HG02678 (cell line): Measurements from ENCODE around the gene VGLL3.
"Not testable (repeated sequence)": the region's sequence is repeated elsewhere in the genome, so short reads cannot be mapped to it uniquely, and the experiment has no call there.

ENCODE experiments used
- ATAC-seq: cut with Tn5 transposase; IDR thresholded peaks from one replicate; pipeline ENCODE4 v1.9.1; 2021; ENCODE audit warnings: mild to moderate bottlenecking, moderate library complexity; ENCODE audit not compliant: unreplicated experiment

VGLL3 gene

GRCh38 chr3:86990012-86990733, 776 bp downstream of the VGLL3 start:
- ATAC-seq, result no peak

- ATAC-seq, result no peak
These were observed 1.3 kb downstream of the VGLL3 start for GRCh38 chr3:86989611-86990010.

- no peak for ATAC-seq
These were observed 1.9 kb downstream of the VGLL3 start for GRCh38 chr3:86989006-86989405.

- ATAC-seq, result no peak
These were observed 2.7 kb downstream of the VGLL3 start for GRCh38 chr3:86988235-86988634.

GRCh38 chr3:86987421-86987715, 3.6 kb downstream of the VGLL3 start:
- ATAC-seq, result no peak

- no peak for ATAC-seq
These were observed 4.1 kb downstream of the VGLL3 start for GRCh38 chr3:86986671-86987420.

GRCh38 chr3:86985181-86985826, 5.6 kb downstream of the VGLL3 start:
- no peak for ATAC-seq

- ATAC-seq, result no peak
These were observed 6.7 kb downstream of the VGLL3 start for GRCh38 chr3:86984271-86984670.

GRCh38 chr3:86982883-86983282, 8.1 kb downstream of the VGLL3 start:
- ATAC-seq, result no peak

GRCh38 chr3:86978111-86978551, 12.8 kb downstream of the VGLL3 start:
- ATAC-seq, result no peak

GRCh38 chr3:86976219-86976618, 14.7 kb downstream of the VGLL3 start:
- no peak for ATAC-seq

GRCh38 chr3:86974177-86974576, 16.8 kb downstream of the VGLL3 start:
- ATAC-seq, result not testable (repeated sequence)

- no peak for ATAC-seq
These were observed 17.5 kb downstream of the VGLL3 start for GRCh38 chr3:86973440-86973839.

- ATAC-seq, result peak; percentile 72
These were observed 21.3 kb downstream of the VGLL3 start for GRCh38 chr3:86969500-86970189.

- no peak for ATAC-seq
These were observed 22.6 kb downstream of the VGLL3 start for GRCh38 chr3:86968244-86968932.

GRCh38 chr3:86967062-86967461, 23.9 kb downstream of the VGLL3 start:
- no peak for ATAC-seq

GRCh38 chr3:86965166-86965565, 25.8 kb downstream of the VGLL3 start:
- ATAC-seq, result no peak

GRCh38 chr3:86963611-86964010, 27.3 kb downstream of the VGLL3 start:
- ATAC-seq, result no peak

- ATAC-seq, result no peak
These were observed 29.7 kb downstream of the VGLL3 start for GRCh38 chr3:86961297-86961696.

- no peak for ATAC-seq
These were observed 30.4 kb downstream of the VGLL3 start for GRCh38 chr3:86960550-86960949.

- no peak for ATAC-seq
These were observed 32.4 kb downstream of the VGLL3 start for GRCh38 chr3:86958534-86958933.
